ENCODE measurements around the gene SLC16A7.
A peak's percentile ranks its signal among the peaks of the same experiment; 100 is the strongest.

The SLC16A7 gene

GRCh38 chr12:59672273-59672672 is 76.4 kb downstream of the SLC16A7 start:
- DNase-seq = no peak

- DNase-seq = peak; percentile 40
Measured at GRCh38 chr12:59675461-59675860, 79.6 kb downstream of the SLC16A7 start.

GRCh38 chr12:59677857-59678256 is 82.0 kb downstream of the SLC16A7 start:
- no peak for DNase-seq

GRCh38 chr12:59678759-59679411 is 83.1 kb downstream of the SLC16A7 start:
- DNase-seq = no peak

GRCh38 chr12:59689776-59690175 is 93.9 kb downstream of the SLC16A7 start:
- no peak for DNase-seq

- no peak for DNase-seq
Measured at GRCh38 chr12:59695379-59695778, 99.5 kb downstream of the SLC16A7 start.

- DNase-seq = peak; percentile 12
Measured at GRCh38 chr12:59698600-59698999, 102.8 kb downstream of the SLC16A7 start.

GRCh38 chr12:59699421-59700152 is 103.8 kb downstream of the SLC16A7 start:
- DNase-seq = peak; percentile 23

- DNase-seq = no peak
Measured at GRCh38 chr12:59700153-59700450, 104.3 kb downstream of the SLC16A7 start.

- no peak for DNase-seq
Measured at GRCh38 chr12:59708064-59708463, 112.2 kb downstream of the SLC16A7 start.

GRCh38 chr12:59708484-59708883 is 112.7 kb downstream of the SLC16A7 start:
- no peak for DNase-seq

GRCh38 chr12:59710004-59710628 is 114.3 kb downstream of the SLC16A7 start:
- no peak for DNase-seq

GRCh38 chr12:59710964-59711363 is 115.1 kb downstream of the SLC16A7 start:
- no peak for DNase-seq

GRCh38 chr12:59715434-59715833 is 119.6 kb downstream of the SLC16A7 start:
- DNase-seq = no peak

GRCh38 chr12:59716043-59716442 is 120.2 kb downstream of the SLC16A7 start:
- no peak for DNase-seq

GRCh38 chr12:59717436-59717835 is 121.6 kb downstream of the SLC16A7 start:
- DNase-seq = no peak

- DNase-seq = no peak
Measured at GRCh38 chr12:59719701-59720100, 123.9 kb downstream of the SLC16A7 start.

- no peak for DNase-seq
Measured at GRCh38 chr12:59723520-59723919, 127.7 kb downstream of the SLC16A7 start.

- no peak for DNase-seq
Measured at GRCh38 chr12:59724011-59724695, 128.3 kb downstream of the SLC16A7 start.

- no peak for DNase-seq
Measured at GRCh38 chr12:59733200-59733599, 137.4 kb downstream of the SLC16A7 start.

GRCh38 chr12:59734371-59734770 is 138.5 kb downstream of the SLC16A7 start:
- DNase-seq = no peak

GRCh38 chr12:59735231-59735630 is 139.4 kb downstream of the SLC16A7 start:
- no peak for DNase-seq

GRCh38 chr12:59736359-59736758 is 140.5 kb downstream of the SLC16A7 start:
- DNase-seq = peak; percentile 4

- peak; percentile 73 for DNase-seq
Measured at GRCh38 chr12:59736786-59737185, 141.0 kb downstream of the SLC16A7 start.

Data from hematopoietic multipotent progenitor cell treated with erythropoietin and hydrocortisone succinate and interleukin-3 and kit ligand, for 6 days (in vitro differentiated cells).